ENCODE measurements around the gene PRKCD.
"Not testable (repeated sequence)": the region's sequence is repeated elsewhere in the genome, so short reads cannot be mapped to it uniquely, and the experiment has no call there.

Gene PRKCD

GRCh38 chr3:53140847-53141845 is 19.9 kb upstream of the PRKCD start:
- DNase-seq = peak; percentile 46

DNA sequence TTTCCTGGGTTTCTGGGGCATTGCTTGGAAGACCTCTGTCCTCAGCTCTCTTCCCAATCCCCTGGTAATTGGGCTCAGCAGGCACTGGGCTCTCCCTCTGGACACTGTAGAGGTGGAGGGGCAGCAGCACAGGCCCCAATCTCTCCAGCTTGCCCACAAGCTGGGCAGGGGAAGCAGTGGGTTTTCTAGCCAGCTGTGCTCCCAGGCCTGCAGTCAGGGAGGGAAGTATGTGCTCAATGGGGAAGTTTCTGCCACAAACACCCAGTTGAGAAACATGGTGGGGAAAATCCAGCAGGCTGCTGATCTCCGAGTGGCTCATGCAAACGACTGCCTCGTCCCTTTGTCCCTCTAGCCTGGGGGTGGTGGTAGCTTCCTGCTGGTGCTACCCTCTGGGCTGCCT is 18.0 kb upstream of the PRKCD start:
- DNase-seq = peak; percentile 44

GRCh38 chr3:53144446-53144845 is 16.6 kb upstream of the PRKCD start:
- no peak for DNase-seq

- no peak for DNase-seq
These were observed 15.9 kb upstream of the PRKCD start for GRCh38 chr3:53144862-53145712.

DNA sequence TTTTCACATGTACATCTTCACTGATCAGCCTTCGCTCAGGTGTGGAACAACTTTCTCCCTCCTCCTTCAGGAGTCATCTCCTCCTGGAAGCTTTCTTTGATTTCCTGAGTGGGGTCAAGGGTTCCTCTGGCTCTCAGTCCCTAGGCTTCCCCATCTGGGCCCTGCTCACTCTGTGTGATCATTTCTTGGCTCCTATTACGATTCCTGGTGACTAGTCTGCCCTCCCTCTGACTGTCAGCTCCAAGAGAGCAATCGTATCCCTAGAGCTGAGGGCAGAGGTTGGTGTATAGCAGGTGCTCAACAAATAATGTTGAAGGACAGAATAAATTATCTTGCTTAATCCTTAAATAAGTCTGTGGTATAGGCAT is 15.3 kb upstream of the PRKCD start:
- no peak for DNase-seq

- no peak for DNase-seq
These were observed 14.6 kb upstream of the PRKCD start for GRCh38 chr3:53146319-53146891.

DNA sequence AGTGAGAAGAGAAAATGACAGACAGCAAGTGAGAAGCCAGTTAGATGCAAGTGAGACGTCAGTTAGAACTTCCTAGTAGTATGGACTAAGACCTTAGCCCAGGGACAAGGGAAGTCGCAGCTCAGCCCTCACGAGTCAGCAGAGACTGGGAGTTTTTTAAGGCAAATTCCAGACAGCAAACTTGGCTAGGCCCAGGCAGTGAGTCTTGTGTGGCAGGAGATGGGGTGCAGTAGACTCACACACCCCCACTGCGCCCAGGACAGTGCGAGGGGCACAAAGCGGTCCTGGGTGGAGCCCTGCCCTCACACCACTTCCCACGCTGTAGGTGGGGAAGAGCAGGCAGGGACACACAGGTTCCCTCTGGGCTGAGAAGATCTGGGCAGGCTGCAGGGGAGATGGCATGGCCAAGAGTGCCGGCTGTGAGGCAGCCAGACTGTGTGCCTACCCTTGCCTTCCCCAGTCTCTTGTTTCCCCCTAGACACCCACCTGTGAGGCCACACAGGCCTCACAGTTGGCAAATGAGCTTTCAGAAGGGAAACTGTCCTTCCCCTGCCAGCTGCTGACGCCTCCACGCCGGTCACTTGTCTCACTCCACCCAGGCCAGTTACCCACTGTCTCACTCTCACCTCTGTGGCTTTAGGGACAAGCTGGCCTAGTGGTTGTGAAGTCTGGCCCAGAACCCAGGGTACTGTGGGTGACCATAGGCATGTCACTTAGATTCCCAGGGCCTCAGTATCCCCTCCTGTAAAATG is 13.7 kb upstream of the PRKCD start:
- DNase-seq = no peak

DNA sequence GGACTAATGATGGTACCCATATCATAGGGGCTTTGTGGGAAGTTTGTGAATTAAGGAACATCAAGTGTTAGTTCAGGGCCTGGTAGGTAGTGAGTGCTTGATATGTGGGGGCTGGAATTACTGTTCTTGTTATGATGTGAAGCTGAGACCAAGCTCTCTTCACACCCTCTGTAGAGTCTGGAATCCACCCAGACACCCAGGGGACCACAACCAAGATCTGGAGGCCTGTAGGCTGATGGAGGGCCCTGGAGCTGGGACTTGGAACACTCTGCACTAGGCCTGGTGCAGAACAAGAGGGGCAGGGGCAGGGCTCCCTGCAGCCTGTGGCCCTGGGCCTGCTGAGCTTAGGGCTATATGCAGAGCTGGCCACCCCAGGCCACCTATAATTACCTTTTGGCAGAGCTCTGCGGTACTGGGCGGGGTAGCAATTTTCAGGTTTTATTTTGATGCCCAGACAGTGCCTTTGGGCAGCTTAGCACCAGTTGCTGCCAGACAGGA is 13.1 kb upstream of the PRKCD start:
- DNase-seq = no peak

GRCh38 chr3:53149006-53149690 is 11.9 kb upstream of the PRKCD start:
- DNase-seq = no peak

DNA sequence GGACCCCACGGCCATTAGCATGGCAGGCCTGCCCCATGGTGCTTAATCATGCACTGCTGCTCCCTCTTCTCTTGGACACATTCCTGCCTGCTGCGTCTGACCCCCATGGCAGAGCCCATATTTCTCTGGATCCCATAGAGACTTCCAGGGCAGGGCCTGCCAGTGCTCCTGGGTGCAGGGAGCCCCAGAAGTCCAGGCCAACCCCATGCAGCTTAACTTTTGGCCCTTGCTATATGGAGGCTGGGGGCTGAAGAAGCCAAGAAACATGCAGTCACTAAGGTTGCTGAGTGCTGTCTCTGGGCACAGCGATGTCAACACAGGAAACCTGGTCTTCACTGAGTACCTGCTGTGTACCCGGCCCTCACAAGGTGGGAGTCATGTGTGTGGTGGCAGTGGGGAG is 11.3 kb upstream of the PRKCD start:
- DNase-seq = no peak

GRCh38 chr3:53150247-53151085 is 10.5 kb upstream of the PRKCD start:
- DNase-seq = no peak

GRCh38 chr3:53151086-53151438 is 9.9 kb upstream of the PRKCD start:
- not testable (repeated sequence) for DNase-seq

DNA sequence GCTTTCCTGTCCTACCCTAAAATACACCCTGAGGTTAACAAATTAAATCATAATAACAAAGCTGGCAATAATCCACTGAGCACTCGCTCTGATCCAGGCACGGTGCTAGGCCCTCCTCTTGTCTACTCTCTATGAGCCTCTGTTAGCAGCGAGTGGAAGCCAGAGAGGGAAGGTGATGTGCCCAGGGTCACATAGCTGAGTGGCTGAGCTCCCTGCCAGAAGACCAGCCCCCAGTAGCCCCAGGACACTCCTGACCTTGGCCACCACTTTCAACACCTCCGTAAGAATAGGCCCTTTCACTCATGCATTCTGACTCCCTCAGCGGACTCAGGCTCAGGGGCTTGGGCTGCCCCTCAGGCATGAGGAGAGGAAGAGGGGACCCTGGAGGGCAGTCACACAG is 9.5 kb upstream of the PRKCD start:
- no peak for DNase-seq

GRCh38 chr3:53151870-53152660 is 8.9 kb upstream of the PRKCD start:
- DNase-seq = no peak

GRCh38 chr3:53153264-53153823 is 7.7 kb upstream of the PRKCD start:
- DNase-seq = no peak

- no peak for DNase-seq
These were observed 7.0 kb upstream of the PRKCD start for GRCh38 chr3:53153980-53154379.

GRCh38 chr3:53154881-53155285 is 6.1 kb upstream of the PRKCD start:
- no peak for DNase-seq

DNA sequence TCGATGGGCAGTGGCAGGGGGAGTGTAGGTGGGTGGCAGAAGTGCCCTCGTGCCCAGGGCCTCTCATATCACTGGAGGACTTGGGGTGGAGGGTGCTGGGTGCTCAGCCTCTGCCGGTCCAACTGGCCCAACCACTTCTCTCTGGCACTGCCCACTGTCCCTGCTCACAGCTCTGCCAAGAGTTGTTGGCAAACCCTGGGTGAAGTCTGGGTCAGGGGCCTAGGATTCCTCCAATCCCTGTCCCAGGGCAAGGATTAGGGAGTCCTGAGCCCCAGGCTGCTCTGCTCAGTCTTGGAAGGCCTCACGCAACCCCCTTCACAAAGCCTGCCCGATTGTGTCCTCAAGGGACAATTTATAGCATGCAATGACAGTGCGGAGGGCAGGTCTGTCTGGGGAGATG is 5.2 kb upstream of the PRKCD start:
- no peak for DNase-seq

DNA sequence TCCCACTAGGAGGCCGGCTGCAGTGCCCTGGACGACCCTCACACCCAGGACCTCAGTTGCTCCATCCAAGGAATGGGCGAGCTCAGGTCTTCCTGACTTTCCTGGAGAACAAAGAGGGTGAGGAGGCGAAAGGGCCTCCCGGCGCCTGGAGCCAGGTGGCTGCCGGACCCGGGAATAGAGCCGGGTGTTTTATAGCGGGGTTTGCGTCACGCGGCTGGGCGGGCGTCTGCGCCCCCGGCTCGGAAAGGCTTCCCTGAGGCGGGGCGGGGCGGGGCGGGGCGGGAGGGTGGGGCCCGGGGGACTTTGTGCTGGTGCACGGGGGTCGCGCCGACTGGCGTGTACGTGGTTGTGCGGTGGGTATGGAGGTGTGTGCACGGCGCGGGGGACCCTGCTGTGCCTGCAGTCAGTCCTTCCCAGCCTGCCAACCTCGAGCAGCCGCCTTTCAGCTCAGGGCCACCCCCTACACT is 4.6 kb upstream of the PRKCD start:
- DNase-seq = no peak
